BJ (cell line): ENCODE results near the gene PPP1CB. TPM values are rescaled to one million over a fixed set of nuclear protein-coding genes. Genes with fewer than 3 reads are reported as not detected.

Experiments
- CTCF ChIA-PET: fragments of 350-600 bp; formaldehyde crosslinking; extraction: SDS; loops from one replicate; lab custom pipeline; 2021; ENCODE audit warnings: antibody characterized with exemption, inconsistent platforms; lab: Yijun Ruan, JAX
- POLR2A ChIA-PET: fragments of 300-600 bp; sonication (Branson Sonifier 250); formaldehyde crosslinking; extraction: SDS; loops from one replicate; lab custom pipeline; 2021; ENCODE audit warnings: antibody characterized with exemption; lab: Charles Lee
- DNase-seq: peaks from one replicate; pipeline ENCODE4 v3.0.0-alpha.2; 2011; ENCODE audit warnings: low read depth
- H3K27me3 ChIP-seq: 2 replicates; pipeline ENCODE4 v1.6.0; 2011; ENCODE audit warnings: low read length; ENCODE audit not compliant: control insufficient read depth, insufficient read depth
- H3K36me3 ChIP-seq: 2 replicates; pipeline ENCODE4 v1.5.1; 2011; ENCODE audit warnings: low read length; ENCODE audit not compliant: control insufficient read depth, insufficient read depth
- H3K4me3 ChIP-seq: 2 replicates; pipeline ENCODE4 v1.5.1; 2011; ENCODE audit warnings: low read depth, mild to moderate bottlenecking, control low read depth, low read length
- polyA plus RNA-seq: library from polyadenylated mRNA; depleted of rRNA; stranded (reverse); fragments of >200 nt; gene quantifications from 2 replicates; pipeline ENCODE4 v1.2.3, GENCODE V29; 2011
- TF ChIP-seq, protein P1 (sequence below): IDR thresholded peaks from 2 replicates; pipeline ENCODE4 v1.5.1; 2011; ENCODE audit warnings: low read depth, mild to moderate bottlenecking, control low read depth, inconsistent platforms, low read length, moderate library complexity; ENCODE audit not compliant: insufficient read depth

Gene PPP1CB
- polyA plus RNA-seq, 1 experiment = 45.2 TPM

DNA sequence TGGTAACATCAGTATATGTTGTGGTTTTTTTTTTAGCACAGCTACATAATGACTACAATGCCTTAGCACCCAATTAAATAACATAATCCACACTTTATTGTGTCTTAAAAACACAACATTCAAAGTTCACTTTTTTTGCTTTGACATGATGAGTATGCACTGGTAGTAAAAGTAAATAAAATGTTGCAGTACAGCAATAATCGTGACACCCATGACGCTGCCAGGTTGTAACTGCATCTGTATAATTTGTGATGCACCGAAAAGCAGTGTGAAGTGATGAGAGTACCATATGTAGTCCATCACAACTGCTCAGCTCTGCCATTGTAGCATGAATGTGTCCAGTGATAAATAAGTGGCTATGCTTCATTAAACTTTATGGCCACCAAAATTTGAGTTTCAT lies 15.7 kb downstream of the PPP1CB start:
- Histone ChIP-seq H3K27me3 (no peaks in the 10 kb centered on the region), H3K36me3 (no peaks in the 10 kb centered on the region), H3K4me3 (no peak overlapping the region)
- ChIA-PET POLR2A (no interaction called here), CTCF (no interaction called here)
- TF ChIP-seq, protein P1, sequence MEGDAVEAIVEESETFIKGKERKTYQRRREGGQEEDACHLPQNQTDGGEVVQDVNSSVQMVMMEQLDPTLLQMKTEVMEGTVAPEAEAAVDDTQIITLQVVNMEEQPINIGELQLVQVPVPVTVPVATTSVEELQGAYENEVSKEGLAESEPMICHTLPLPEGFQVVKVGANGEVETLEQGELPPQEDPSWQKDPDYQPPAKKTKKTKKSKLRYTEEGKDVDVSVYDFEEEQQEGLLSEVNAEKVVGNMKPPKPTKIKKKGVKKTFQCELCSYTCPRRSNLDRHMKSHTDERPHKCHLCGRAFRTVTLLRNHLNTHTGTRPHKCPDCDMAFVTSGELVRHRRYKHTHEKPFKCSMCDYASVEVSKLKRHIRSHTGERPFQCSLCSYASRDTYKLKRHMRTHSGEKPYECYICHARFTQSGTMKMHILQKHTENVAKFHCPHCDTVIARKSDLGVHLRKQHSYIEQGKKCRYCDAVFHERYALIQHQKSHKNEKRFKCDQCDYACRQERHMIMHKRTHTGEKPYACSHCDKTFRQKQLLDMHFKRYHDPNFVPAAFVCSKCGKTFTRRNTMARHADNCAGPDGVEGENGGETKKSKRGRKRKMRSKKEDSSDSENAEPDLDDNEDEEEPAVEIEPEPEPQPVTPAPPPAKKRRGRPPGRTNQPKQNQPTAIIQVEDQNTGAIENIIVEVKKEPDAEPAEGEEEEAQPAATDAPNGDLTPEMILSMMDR = no peak
- no peak for DNase-seq

DNA sequence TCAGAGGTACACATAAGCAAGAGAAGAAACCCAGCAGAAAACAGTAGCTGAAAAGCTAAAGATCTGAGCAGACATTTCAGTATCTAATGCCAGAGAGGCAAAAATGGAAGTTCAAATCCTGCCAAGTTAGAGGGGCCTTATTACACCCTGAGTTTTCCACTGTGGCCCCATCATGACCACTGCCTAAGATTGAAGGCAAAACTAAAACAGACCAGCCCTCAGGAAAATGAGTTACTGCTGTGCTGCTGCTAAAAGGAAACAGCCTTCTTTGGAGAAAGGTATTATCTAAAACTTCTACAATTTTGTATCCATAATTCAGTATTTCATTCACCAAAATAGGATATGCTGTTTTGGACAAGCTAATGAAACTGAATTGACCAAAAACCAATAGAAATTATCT lies 16.8 kb downstream of the PPP1CB start:
- no peak overlapping the region for H3K4me3 ChIP-seq
- no peaks in the 10 kb centered on the region for H3K27me3 ChIP-seq
- no peaks in the 10 kb centered on the region for H3K36me3 ChIP-seq
- ChIA-PET POLR2A (no interaction called here), CTCF (interaction anchor here (0.6 to 1.5 kb wide), 3 partner anchors 27 to 184 kb away, joined by 3 to 4 read pairs (median 4); no protein-coding TSS in a partner anchor)
- DNase-seq = no peak
- TF ChIP-seq, protein P1 = no peak

DNA sequence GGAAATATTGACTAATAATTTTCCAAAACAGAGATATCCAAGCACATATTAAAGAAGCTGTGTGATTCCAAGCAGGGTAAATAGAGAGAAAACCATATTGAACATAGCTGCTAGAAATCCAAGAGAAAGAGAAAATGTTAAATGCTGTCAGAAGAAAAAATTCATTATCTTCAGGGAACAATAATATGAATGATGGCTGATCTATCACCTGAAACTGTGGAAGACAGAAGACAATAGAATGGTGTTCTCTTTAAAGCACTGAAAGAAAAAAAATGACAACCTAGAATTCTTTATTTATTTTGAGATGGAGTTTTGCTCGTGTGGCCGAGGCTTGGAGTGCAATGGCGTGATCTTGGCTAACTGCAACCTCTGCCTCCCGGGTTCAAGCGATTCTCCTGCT lies 17.3 kb downstream of the PPP1CB start:
- Histone ChIP-seq H3K36me3 (no peaks in the 10 kb centered on the region), H3K27me3 (no peaks in the 10 kb centered on the region), H3K4me3 (no peak overlapping the region)
- DNase-seq = no peak
- CTCF ChIA-PET = interaction anchor here (0.6 to 1.5 kb wide), 3 partner anchors 26 to 185 kb away, joined by 3 to 4 read pairs (median 4); no protein-coding TSS in a partner anchor
- TF ChIP-seq, protein P1 = no peak
- POLR2A ChIA-PET = no interaction called here

GRCh38 chr2:28772351-28772750 lies 20.7 kb downstream of the PPP1CB start:
- POLR2A ChIA-PET = no interaction called here
- no peak for DNase-seq
- Histone ChIP-seq H3K27me3 (no peaks in the 10 kb centered on the region), H3K4me3 (no peak overlapping the region), H3K36me3 (no peaks in the 10 kb centered on the region)
- TF ChIP-seq, protein P1 = no peak
- CTCF ChIA-PET = no interaction called here

DNA sequence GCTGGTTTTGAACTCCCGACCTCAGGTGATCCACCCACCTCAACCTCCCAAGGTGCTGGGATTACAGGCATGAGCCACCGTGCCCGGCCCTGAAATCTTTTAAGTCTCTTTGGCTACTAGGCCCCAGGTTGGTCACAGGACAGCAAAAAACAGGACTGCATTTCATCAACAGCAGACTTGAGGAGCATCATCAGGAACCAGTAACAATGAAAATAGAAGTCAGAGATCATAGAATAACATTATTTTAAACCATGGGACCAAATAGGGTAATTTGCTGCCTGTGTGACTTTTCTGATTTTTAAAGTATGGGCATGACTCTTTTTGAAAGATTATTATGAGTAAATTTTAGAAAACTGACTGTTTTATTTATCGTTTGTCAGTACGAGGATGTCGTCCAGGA lies 24.8 kb downstream of the PPP1CB start:
- CTCF ChIA-PET = interaction anchor here (1.3 kb wide), 1 partner anchor 17 kb away, joined by 4 read pairs; no protein-coding TSS in a partner anchor
- H3K36me3 ChIP-seq = peaks cover 7% of the 10 kb centered on the region
- no peak for DNase-seq
- no peaks in the 10 kb centered on the region for H3K27me3 ChIP-seq
- TF ChIP-seq, protein P1 = no peak
- H3K4me3 ChIP-seq = no peak overlapping the region
- POLR2A ChIA-PET = interaction anchor here (0.6 kb wide), 1 partner anchor 1296 kb away, joined by 7 read pairs; no protein-coding TSS in a partner anchor
